Measurements from ENCODE around the gene GPR107.

DNA sequence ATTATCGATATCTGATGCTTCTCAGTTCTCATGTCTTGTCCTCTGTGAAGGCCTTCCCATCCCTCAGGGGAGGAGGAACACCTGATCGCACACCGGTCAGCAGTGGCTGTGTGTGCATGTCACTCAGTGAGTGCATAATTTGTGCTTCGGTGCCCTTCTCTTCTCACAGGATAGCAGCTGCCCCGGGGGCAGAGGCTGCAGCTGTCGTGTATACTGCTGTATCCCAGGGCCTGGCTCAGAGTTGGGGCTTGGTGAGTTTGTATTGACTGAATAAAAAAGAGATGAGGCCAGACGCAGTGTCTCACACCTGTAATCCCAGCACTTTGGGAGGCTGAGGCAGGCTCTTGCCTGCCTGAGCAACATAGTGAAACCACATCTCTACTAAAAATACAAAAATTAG is 68.8 kb downstream of the GPR107 start:
- TF ChIP-seq POLR2AphosphoS5 (IDR thresholded peaks at IDR 0.05; ENCODE audit: borderline replicate concordance, low read depth, low read length) = no peak
- TF ChIP-seq EZH2 (IDR thresholded peaks at IDR 0.05) = no peak
- TF ChIP-seq FOXP2 (optimal IDR thresholded peaks at IDR 0.05; ENCODE audit: control extremely low read depth, extremely low read length, insufficient read depth) = no peak
